Nephron progenitor cell (in vitro differentiated cells): Measurements from ENCODE around the gene RPS6KA2.

Source experiments
- DNase-seq: peaks from one replicate; pipeline ENCODE4 v3.0.0; 2021
- H3K27ac Mint-ChIP-seq: 2 replicates; pipeline ENCODE4 v1.8.0; 2021; ENCODE audit warnings: mild to moderate bottlenecking, moderate library complexity, mixed read lengths
- H3K27me3 Mint-ChIP-seq: 2 replicates; pipeline ENCODE4 v1.8.0; 2021; ENCODE audit warnings: mild to moderate bottlenecking, low read depth, mixed read lengths; ENCODE audit not compliant: poor library complexity
- H3K36me3 Mint-ChIP-seq: 2 replicates; pipeline ENCODE4 v1.8.0; 2021; ENCODE audit warnings: low read depth, mixed read lengths
- H3K4me1 Mint-ChIP-seq: 2 replicates; pipeline ENCODE4 v1.8.0; 2021; ENCODE audit warnings: mixed read lengths
- H3K4me3 Mint-ChIP-seq: 2 replicates; pipeline ENCODE4 v1.8.0; 2021; ENCODE audit warnings: mild to moderate bottlenecking, moderate library complexity, mixed read lengths
- H3K9me3 Mint-ChIP-seq: 2 replicates; pipeline ENCODE4 v1.8.0; 2021; ENCODE audit warnings: mild to moderate bottlenecking, moderate library complexity, mixed read lengths
- TF ChIP-seq, protein P1 (sequence below): fragments of 200-600 bp; sonication (generic); IDR thresholded peaks from 2 replicates; pipeline ENCODE4 v1.5.0; 2021; ENCODE audit warnings: antibody characterized with exemption

RPS6KA2 gene

GRCh38 chr6:166467436-166468000 lies 159.5 kb downstream of the RPS6KA2 start:
- Mint-ChIP-seq H3K4me3 (no peak overlapping the region), H3K4me1 (peaks cover 35% of the 10 kb centered on the region), H3K27ac (no peak overlapping the region), H3K36me3 (no peaks in the 10 kb centered on the region), H3K9me3 (no peaks in the 10 kb centered on the region), H3K27me3 (peaks cover 6% of the 10 kb centered on the region)
- DNase-seq: no peak
- TF ChIP-seq, protein P1, sequence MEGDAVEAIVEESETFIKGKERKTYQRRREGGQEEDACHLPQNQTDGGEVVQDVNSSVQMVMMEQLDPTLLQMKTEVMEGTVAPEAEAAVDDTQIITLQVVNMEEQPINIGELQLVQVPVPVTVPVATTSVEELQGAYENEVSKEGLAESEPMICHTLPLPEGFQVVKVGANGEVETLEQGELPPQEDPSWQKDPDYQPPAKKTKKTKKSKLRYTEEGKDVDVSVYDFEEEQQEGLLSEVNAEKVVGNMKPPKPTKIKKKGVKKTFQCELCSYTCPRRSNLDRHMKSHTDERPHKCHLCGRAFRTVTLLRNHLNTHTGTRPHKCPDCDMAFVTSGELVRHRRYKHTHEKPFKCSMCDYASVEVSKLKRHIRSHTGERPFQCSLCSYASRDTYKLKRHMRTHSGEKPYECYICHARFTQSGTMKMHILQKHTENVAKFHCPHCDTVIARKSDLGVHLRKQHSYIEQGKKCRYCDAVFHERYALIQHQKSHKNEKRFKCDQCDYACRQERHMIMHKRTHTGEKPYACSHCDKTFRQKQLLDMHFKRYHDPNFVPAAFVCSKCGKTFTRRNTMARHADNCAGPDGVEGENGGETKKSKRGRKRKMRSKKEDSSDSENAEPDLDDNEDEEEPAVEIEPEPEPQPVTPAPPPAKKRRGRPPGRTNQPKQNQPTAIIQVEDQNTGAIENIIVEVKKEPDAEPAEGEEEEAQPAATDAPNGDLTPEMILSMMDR: no peak

DNA sequence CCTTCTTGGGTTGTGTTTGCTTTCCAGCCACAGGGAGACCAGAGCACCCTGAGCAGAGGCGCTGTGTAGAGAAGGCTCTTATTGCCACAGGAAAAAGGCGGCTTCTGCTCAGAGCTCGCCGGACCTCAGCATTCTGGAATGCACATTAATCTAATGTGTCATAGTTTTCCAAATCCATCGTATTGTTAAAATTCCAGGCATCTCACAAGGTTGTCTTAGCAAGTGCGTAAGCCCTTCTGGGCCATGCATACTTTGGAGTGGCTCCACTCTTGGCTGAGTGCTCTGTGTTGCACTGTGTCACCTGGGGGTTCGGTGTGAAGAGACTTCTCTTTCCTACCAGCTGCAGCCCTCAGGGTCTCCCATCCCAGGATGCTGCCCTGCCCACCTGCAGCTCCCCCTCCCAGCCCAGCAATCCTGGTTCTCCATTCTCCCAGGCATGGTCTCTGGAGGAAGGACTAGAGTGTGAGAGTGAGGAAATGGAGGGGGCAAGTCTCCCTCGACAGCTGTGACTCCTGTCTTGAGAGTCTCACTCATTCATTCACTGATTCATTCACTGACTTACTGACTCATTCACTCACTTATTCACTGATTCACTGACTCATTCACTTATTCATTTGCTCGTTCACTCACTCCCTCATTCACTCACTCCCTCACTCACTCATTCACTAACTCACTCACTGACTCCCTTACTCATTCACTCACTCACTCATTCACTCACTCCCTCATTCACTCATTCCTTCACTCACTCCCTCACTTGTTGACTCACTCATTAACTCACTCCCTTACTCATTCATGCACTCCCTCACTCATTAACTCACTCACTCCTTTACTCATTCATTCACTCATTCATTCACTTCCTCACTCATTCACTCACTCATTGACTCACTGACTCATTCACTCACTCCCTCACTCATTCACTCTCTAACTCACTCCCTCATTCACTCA lies 160.6 kb downstream of the RPS6KA2 start:
- Mint-ChIP-seq H3K9me3 (no peaks in the 10 kb centered on the region), H3K27me3 (peaks cover 6% of the 10 kb centered on the region), H3K27ac (peak overlapping the region; percentile 46), H3K36me3 (no peaks in the 10 kb centered on the region), H3K4me1 (peaks cover 27% of the 10 kb centered on the region), H3K4me3 (no peak overlapping the region)
- TF ChIP-seq, protein P1: no peak
- no peak for DNase-seq

GRCh38 chr6:166465671-166466087 lies 161.4 kb downstream of the RPS6KA2 start:
- no peaks in the 10 kb centered on the region for H3K36me3 Mint-ChIP-seq
- H3K27ac Mint-ChIP-seq: no peak overlapping the region
- H3K4me3 Mint-ChIP-seq: no peak overlapping the region
- peaks cover 6% of the 10 kb centered on the region for H3K27me3 Mint-ChIP-seq
- DNase-seq: no peak
- TF ChIP-seq, protein P1: no peak
- no peaks in the 10 kb centered on the region for H3K9me3 Mint-ChIP-seq
- peaks cover 29% of the 10 kb centered on the region for H3K4me1 Mint-ChIP-seq

- Mint-ChIP-seq H3K9me3 (no peaks in the 10 kb centered on the region), H3K27ac (no peak overlapping the region), H3K4me3 (no peak overlapping the region), H3K4me1 (peaks cover 32% of the 10 kb centered on the region), H3K36me3 (no peaks in the 10 kb centered on the region), H3K27me3 (peaks cover 6% of the 10 kb centered on the region)
- DNase-seq: no peak
- TF ChIP-seq, protein P1: no peak
These were observed 162.1 kb downstream of the RPS6KA2 start for GRCh38 chr6:166465003-166465399.

GRCh38 chr6:166464068-166465002 lies 162.7 kb downstream of the RPS6KA2 start:
- H3K9me3 Mint-ChIP-seq: no peaks in the 10 kb centered on the region
- H3K27ac Mint-ChIP-seq: peak overlapping the region; percentile 7
- DNase-seq: no peak
- H3K27me3 Mint-ChIP-seq: peaks cover 7% of the 10 kb centered on the region
- no peaks in the 10 kb centered on the region for H3K36me3 Mint-ChIP-seq
- no peak overlapping the region for H3K4me3 Mint-ChIP-seq
- peaks cover 32% of the 10 kb centered on the region for H3K4me1 Mint-ChIP-seq
- TF ChIP-seq, protein P1: no peak
